GM13977 (cell line): ENCODE measurements around the gene STPG2.

Experiments used
- DNase-seq: peaks from one replicate; pipeline ENCODE4 v3.0.0; 2012; ENCODE audit warnings: low spot score
- in situ Hi-C: fragments of 300-500 bp; cut with MboI; formaldehyde crosslinking; loops from one replicate; pipeline ENCODE4 v1.12.0; 2022; ENCODE audit warnings: low sequenced_read_pairs, low pct_unique_long_range_greater_than_20kb, mixed read lengths, inconsistent platforms; ENCODE audit not compliant: unreplicated experiment
- TF ChIP-seq, protein P1 (sequence below): IDR thresholded peaks from 2 replicates; pipeline ENCODE4 v1.5.1; 2012; ENCODE audit warnings: mild to moderate bottlenecking, control low read depth; ENCODE audit not compliant: insufficient read depth; ENCODE audit errors: extremely low read depth, missing control alignments

Gene STPG2

DNA sequence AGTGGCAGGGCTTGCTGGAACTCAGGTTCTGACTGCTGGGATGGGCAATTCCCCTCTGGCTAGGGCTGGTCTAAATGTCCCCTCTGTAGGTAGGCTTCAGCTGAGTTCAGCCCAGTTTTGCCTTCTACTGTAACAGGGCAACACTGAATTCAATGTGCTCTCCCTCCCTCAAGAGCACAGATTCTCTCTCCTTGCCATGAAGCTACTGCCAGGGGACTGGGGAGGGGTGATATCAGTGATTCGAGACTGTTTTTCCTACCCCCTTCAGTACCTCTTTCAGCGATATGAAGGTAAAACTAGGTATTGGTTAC is 23.4 kb upstream of the STPG2 start:
- in situ Hi-C loops, result no loop called here
- TF ChIP-seq, protein P1, sequence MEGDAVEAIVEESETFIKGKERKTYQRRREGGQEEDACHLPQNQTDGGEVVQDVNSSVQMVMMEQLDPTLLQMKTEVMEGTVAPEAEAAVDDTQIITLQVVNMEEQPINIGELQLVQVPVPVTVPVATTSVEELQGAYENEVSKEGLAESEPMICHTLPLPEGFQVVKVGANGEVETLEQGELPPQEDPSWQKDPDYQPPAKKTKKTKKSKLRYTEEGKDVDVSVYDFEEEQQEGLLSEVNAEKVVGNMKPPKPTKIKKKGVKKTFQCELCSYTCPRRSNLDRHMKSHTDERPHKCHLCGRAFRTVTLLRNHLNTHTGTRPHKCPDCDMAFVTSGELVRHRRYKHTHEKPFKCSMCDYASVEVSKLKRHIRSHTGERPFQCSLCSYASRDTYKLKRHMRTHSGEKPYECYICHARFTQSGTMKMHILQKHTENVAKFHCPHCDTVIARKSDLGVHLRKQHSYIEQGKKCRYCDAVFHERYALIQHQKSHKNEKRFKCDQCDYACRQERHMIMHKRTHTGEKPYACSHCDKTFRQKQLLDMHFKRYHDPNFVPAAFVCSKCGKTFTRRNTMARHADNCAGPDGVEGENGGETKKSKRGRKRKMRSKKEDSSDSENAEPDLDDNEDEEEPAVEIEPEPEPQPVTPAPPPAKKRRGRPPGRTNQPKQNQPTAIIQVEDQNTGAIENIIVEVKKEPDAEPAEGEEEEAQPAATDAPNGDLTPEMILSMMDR, result no peak
- no peak for DNase-seq

DNA sequence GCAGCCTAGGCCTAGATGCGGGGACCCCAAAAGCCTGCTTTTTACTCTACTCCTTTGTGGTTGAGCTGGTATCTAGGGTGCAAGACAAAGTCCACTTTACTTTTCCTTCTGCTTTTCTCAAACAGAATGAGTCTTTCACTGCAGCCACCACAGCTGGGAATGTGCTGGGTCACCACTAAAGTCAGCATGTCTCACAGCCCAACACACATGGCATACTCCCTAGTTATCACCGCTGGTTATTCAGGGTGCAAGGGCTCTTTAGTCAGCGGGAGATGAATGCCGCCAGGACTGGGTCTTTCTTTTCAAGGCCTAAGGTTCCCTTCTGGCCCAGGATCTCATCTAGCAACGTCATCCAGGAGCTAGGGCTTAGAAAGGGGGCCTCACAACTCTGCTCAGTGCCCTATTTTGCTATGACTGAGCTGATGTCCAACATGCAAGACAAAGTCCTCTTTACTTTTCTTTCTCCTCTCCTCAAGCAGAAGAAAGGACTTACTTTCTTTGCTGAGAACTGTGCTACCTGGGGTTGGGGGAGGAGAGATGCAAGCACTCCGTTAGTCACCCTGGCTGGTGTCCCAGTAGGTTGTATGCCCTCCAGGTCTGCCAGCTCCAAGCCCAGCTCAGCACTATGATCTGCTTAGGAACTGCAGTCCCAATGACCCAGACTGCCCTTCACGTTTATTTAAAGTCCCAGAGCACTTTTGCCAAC is 22.9 kb upstream of the STPG2 start:
- TF ChIP-seq, protein P1, result no peak
- in situ Hi-C loops, result no loop called here
- no peak for DNase-seq

DNA sequence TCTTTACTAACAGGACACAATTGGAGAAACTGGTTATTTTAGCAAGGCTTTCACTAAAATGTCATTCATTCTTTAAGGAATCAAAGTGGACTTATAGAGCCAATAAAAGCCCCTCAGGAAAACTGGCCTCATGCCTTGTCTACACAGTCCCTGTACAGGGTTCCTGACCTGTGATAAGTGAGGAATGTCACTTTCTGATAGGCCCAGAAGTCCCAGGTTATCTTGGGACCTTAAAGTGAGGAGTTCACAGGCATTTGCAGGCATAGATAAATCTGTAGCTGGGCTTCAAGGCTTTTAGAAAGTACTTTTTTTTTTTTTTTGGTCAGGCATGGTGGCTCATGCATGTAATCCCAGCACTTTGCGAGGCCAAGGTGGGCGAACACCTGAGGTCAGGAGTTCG is 19.4 kb upstream of the STPG2 start:
- in situ Hi-C loops, result no loop called here
- no peak for DNase-seq
- TF ChIP-seq, protein P1, result no peak

DNA sequence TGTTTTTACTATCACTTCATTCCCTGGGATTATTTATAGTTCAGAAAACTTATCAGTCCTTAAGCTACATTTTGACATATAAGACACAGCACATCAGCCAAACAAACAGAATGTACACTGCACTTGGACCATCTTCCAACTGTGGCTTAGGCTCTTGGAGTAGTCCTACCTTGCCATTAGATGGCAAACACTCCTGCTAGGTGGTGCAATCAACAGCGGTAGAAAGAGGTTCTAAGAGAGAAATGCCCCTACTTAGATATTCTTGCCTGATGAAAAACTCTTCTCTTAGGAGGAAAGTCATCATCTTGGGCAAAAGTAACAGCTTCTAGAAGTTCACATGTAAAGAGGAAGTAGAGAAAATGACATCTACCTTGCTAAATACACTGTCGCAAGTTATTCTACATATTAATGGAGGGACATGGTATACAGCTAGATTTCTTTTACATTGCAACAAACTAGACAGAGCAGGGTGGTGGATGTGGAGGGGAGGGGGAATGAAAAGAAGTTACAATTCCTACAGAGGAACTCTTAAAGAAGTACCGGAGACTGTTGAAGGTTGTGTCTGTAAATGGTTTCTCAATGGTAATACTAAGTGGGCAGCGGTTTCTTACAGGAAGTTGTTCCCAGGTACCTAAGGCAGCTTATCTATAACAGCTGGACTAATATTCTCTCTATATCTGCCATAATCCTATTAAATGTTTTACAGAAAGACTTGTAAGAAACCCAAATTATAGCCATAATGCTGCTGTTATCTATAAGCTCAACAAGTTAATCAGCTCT is 8.1 kb upstream of the STPG2 start:
- in situ Hi-C loops, result no loop called here
- DNase-seq, result no peak
- TF ChIP-seq, protein P1, result no peak

DNA sequence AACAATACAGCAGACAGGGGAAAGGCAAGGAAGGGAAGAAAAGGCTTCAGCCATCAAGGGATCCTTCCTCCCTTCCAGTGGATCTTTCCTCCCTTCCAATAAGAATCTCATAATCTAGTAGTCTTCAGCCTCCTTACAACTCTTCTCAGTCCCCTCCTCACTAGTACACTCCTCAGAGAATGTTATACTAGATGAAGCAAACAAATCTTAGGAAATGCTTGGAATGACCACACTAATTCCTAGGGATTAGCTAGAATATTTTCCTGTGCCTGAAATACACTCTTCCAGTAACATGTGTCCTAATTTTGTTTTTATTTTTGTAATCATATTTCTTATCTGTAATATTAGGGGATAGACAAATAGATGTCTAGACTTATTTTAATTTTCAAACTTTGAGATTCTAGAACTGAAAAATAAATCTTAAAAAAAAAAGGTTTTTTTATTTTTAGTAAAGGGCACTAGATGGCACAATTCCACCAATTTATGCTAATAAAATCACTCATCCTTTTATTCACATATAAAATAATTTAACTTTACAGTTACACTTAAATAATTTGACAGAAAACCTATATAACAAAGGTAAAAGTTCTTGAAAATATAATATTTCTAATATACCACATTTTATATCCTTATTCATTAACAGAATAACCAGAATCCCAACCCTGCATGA is 7.0 kb upstream of the STPG2 start:
- in situ Hi-C loops, result no loop called here
- DNase-seq, result no peak
- TF ChIP-seq, protein P1, result no peak

DNA sequence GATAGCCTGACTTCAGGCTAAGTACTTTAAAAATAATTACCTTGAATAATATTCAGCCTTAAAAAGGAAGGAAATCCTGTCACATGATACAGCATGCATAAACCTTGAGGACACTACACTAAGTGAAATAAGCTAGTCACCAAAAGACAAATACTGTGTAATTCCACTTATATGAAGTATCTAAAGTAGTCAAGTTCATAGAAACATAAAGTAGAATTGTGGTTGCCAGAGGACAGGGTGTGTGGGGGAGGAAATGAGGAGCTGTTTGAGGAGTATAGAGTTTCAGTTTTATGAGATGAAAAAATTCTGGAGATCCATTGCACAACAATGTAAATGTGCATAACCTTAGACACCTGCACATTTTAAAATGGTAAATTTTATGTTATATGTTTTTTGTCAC is 5.6 kb upstream of the STPG2 start:
- TF ChIP-seq, protein P1, result no peak
- in situ Hi-C loops, result no loop called here
- no peak for DNase-seq
